HepG2 (cell line): ENCODE data around the gene USP10. TPM values are rescaled to one million over a fixed set of nuclear protein-coding genes. Genes with fewer than 3 reads are reported as not detected.
A peak's percentile ranks its signal among the peaks of the same experiment; 100 is the strongest.

Experiments
- CEBPB ChIP-seq: IDR thresholded peaks from 2 replicates; pipeline ENCODE4 v1.6.1; 2011; ENCODE audit warnings: low read depth, low read length, improper control_type of control experiment, borderline replicate concordance
- ELF1 ChIP-seq: sonication (generic); formaldehyde crosslinking; IDR thresholded peaks from 2 replicates; pipeline ENCODE4 v1.4.0; 2020; ENCODE audit warnings: missing genetic modification reagents
- FOXK1 ChIP-seq: sonication (generic); formaldehyde crosslinking; IDR thresholded peaks from 2 replicates; pipeline ENCODE4 v1.4.0; 2020; ENCODE audit warnings: low read depth, missing genetic modification reagents, borderline replicate concordance
- HOXA9 ChIP-seq: sonication (generic); formaldehyde crosslinking; IDR thresholded peaks from 2 replicates; pipeline ENCODE4 v1.8.1; 2022; ENCODE audit warnings: missing genetic modification reagents, mild to moderate bottlenecking, moderate library complexity, borderline replicate concordance
- MNT ChIP-seq: fragments of 450-650 bp; IDR thresholded peaks from 2 replicates; pipeline ENCODE4 v1.6.1; 2016
- SPEN ChIP-seq: sonication (generic); formaldehyde crosslinking; IDR thresholded peaks from 2 replicates; pipeline ENCODE4 v1.5.1; 2020; ENCODE audit warnings: low read depth, mild to moderate bottlenecking, missing genetic modification reagents
- ZFX ChIP-seq: sonication (generic); formaldehyde crosslinking; IDR thresholded peaks from 2 replicates; pipeline ENCODE4 v1.4.0; 2020; ENCODE audit warnings: mild to moderate bottlenecking, low read depth, missing genetic modification reagents, moderate library complexity
- ZNF296 ChIP-seq: sonication (generic); formaldehyde crosslinking; conservative IDR thresholded peaks from 2 replicates; pipeline ENCODE4 v1.5.0; 2020; ENCODE audit warnings: mild to moderate bottlenecking, missing genetic modification reagents
- ZNF460 ChIP-seq: sonication (generic); formaldehyde crosslinking; IDR thresholded peaks from 2 replicates; pipeline ENCODE4 v1.5.1; 2020; ENCODE audit warnings: missing genetic modification reagents, mild to moderate bottlenecking, borderline replicate concordance
- ZNF788 ChIP-seq: sonication (generic); formaldehyde crosslinking; IDR thresholded peaks from 2 replicates; pipeline ENCODE4 v1.5.0; 2020; ENCODE audit warnings: mild to moderate bottlenecking, missing genetic modification reagents, borderline replicate concordance
- polyA plus RNA-seq, 8 experiments: library from polyadenylated mRNA; depleted of rRNA in 3 of 8; stranded (reverse) in 7 of 8; unstranded in 1 of 8; fragments of >200 nt; fragmentation: Illumina TruSeq in 4 of 8; extraction: Trizol in 4 of 8; gene quantifications; 2 replicates each; pipeline versions ENCODE4 v1.2.1 to v1.2.3, GENCODE V29; 2011 to 2016; ENCODE audit warnings: low read depth in 4 of 8, missing spikeins in 1 of 8, mixed read lengths in 1 of 8; ENCODE audit not compliant: insufficient read depth in 1 of 8
- total RNA-seq, 5 experiments: library from RNA; depleted of rRNA; stranded (reverse); fragments of >200 nt; fragmentation: Illumina TruSeq; extraction: Trizol; gene quantifications; 2 replicates each; pipeline ENCODE4 v1.2.3, GENCODE V29; 2016; ENCODE audit warnings: low read depth in 1 of 5
- TF ChIP-seq, protein P1 (sequence below): IDR thresholded peaks from 2 replicates; pipeline ENCODE4 v1.6.1; 2016
- TF ChIP-seq, protein P2 (sequence below): IDR thresholded peaks from 2 replicates; pipeline ENCODE4 v1.6.1; 2016; ENCODE audit warnings: missing biosample characterization, missing genetic modification reagents, low read depth
- TF ChIP-seq, protein P3 (sequence below): sonication (generic); formaldehyde crosslinking; IDR thresholded peaks from 2 replicates; pipeline ENCODE4 v1.5.0; 2020; ENCODE audit warnings: missing genetic modification reagents
- TF ChIP-seq, protein P4 (sequence below): sonication (generic); formaldehyde crosslinking; IDR thresholded peaks from 2 replicates; pipeline ENCODE4 v1.4.0; 2020; ENCODE audit warnings: mild to moderate bottlenecking, low read depth, missing genetic modification reagents
- TF ChIP-seq, protein P5 (sequence below): sonication (generic); formaldehyde crosslinking; IDR thresholded peaks from 2 replicates; pipeline ENCODE4 v1.4.0; 2020; ENCODE audit warnings: mild to moderate bottlenecking, missing genetic modification reagents, borderline replicate concordance

USP10 gene
- total and polyA plus RNA-seq, 2 of the 13 experiments (the other 11 are each of a cell fraction or from before 2014, with no cell fraction given), result 79.1 to 122 TPM

GRCh38 chr16:84740596-84741116, 40.9 kb downstream of the USP10 start (continued):
- no peak for TF ChIP-seq SPEN (CRISPR knock-in tag)
- TF ChIP-seq HOXA9 (CRISPR knock-in tag), result no peak
- TF ChIP-seq, protein P1, sequence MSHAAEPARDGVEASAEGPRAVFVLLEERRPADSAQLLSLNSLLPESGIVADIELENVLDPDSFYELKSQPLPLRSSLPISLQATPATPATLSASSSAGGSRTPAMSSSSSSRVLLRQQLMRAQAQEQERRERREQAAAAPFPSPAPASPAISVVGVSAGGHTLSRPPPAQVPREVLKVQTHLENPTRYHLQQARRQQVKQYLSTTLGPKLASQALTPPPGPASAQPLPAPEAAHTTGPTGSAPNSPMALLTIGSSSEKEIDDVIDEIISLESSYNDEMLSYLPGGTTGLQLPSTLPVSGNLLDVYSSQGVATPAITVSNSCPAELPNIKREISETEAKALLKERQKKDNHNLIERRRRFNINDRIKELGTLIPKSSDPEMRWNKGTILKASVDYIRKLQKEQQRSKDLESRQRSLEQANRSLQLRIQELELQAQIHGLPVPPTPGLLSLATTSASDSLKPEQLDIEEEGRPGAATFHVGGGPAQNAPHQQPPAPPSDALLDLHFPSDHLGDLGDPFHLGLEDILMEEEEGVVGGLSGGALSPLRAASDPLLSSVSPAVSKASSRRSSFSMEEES (CRISPR knock-in tag), result no peak
- no peak for TF ChIP-seq ELF1 (CRISPR knock-in tag)
- no peak for TF ChIP-seq FOXK1 (CRISPR knock-in tag)
- TF ChIP-seq, protein P2, sequence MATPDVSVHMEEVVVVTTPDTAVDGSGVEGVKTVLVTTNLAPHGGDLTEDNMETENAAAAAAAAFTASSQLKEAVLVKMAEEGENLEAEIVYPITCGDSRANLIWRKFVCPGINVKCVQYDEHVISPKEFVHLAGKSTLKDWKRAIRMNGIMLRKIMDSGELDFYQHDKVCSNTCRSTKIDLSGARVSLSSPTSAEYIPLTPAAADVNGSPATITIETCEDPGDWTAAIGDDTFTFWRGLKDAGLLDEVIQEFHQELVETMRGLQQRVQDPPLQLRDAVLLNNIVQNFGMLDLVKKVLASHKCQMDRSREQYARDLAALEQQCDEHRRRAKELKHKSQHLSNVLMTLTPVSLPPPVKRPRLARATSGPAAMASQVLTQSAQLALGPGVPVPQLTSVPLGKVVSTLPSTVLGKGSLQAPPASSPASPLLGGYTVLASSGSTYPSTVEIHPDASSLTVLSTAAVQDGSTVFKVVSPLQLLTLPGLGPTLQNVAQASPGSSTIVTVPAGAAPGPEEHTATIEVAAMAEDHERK (CRISPR knock-in tag), result no peak
- TF ChIP-seq, protein P3, sequence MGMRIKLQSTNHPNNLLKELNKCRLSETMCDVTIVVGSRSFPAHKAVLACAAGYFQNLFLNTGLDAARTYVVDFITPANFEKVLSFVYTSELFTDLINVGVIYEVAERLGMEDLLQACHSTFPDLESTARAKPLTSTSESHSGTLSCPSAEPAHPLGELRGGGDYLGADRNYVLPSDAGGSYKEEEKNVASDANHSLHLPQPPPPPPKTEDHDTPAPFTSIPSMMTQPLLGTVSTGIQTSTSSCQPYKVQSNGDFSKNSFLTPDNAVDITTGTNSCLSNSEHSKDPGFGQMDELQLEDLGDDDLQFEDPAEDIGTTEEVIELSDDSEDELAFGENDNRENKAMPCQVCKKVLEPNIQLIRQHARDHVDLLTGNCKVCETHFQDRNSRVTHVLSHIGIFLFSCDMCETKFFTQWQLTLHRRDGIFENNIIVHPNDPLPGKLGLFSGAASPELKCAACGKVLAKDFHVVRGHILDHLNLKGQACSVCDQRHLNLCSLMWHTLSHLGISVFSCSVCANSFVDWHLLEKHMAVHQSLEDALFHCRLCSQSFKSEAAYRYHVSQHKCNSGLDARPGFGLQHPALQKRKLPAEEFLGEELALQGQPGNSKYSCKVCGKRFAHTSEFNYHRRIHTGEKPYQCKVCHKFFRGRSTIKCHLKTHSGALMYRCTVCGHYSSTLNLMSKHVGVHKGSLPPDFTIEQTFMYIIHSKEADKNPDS (CRISPR knock-in tag), result 0 out of 2 replicates have a peak, but pooled peaks have one; percentile 44
- TF ChIP-seq, protein P4, sequence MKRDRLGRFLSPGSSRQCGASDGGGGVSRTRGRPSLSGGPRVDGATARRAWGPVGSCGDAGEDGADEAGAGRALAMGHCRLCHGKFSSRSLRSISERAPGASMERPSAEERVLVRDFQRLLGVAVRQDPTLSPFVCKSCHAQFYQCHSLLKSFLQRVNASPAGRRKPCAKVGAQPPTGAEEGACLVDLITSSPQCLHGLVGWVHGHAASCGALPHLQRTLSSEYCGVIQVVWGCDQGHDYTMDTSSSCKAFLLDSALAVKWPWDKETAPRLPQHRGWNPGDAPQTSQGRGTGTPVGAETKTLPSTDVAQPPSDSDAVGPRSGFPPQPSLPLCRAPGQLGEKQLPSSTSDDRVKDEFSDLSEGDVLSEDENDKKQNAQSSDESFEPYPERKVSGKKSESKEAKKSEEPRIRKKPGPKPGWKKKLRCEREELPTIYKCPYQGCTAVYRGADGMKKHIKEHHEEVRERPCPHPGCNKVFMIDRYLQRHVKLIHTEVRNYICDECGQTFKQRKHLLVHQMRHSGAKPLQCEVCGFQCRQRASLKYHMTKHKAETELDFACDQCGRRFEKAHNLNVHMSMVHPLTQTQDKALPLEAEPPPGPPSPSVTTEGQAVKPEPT (CRISPR knock-in tag), result no peak
- no peak for TF ChIP-seq ZNF296
- TF ChIP-seq, protein P5, sequence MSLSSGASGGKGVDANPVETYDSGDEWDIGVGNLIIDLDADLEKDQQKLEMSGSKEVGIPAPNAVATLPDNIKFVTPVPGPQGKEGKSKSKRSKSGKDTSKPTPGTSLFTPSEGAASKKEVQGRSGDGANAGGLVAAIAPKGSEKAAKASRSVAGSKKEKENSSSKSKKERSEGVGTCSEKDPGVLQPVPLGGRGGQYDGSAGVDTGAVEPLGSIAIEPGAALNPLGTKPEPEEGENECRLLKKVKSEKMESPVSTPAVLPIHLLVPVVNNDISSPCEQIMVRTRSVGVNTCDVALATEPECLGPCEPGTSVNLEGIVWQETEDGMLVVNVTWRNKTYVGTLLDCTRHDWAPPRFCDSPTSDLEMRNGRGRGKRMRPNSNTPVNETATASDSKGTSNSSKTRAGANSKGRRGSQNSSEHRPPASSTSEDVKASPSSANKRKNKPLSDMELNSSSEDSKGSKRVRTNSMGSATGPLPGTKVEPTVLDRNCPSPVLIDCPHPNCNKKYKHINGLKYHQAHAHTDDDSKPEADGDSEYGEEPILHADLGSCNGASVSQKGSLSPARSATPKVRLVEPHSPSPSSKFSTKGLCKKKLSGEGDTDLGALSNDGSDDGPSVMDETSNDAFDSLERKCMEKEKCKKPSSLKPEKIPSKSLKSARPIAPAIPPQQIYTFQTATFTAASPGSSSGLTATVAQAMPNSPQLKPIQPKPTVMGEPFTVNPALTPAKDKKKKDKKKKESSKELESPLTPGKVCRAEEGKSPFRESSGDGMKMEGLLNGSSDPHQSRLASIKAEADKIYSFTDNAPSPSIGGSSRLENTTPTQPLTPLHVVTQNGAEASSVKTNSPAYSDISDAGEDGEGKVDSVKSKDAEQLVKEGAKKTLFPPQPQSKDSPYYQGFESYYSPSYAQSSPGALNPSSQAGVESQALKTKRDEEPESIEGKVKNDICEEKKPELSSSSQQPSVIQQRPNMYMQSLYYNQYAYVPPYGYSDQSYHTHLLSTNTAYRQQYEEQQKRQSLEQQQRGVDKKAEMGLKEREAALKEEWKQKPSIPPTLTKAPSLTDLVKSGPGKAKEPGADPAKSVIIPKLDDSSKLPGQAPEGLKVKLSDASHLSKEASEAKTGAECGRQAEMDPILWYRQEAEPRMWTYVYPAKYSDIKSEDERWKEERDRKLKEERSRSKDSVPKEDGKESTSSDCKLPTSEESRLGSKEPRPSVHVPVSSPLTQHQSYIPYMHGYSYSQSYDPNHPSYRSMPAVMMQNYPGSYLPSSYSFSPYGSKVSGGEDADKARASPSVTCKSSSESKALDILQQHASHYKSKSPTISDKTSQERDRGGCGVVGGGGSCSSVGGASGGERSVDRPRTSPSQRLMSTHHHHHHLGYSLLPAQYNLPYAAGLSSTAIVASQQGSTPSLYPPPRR (CRISPR knock-in tag), result no peak
- no peak for TF ChIP-seq ZNF460 (CRISPR knock-in tag)
- peak; percentile 90 for TF ChIP-seq CEBPB
- no peak for TF ChIP-seq ZFX
- TF ChIP-seq ZNF788 (CRISPR knock-in tag), result no peak
- no peak for TF ChIP-seq MNT
